HEK293T (cell line): ENCODE data around the gene ESRP2.

Experiments used
- ARNT ChIP-seq: fragments of 450-650 bp; IDR thresholded peaks from 2 replicates; pipeline ENCODE4 v1.6.1; 2017; ENCODE audit warnings: mild to moderate bottlenecking
- BHLHE40 ChIP-seq: fragments of 450-650 bp; IDR thresholded peaks from 2 replicates; pipeline ENCODE4 v1.6.1; 2016; ENCODE audit warnings: mild to moderate bottlenecking, moderate library complexity, borderline replicate concordance
- CTBP1 ChIP-seq: fragments of 450-650 bp; IDR thresholded peaks from 2 replicates; pipeline ENCODE4 v1.6.1; 2016; ENCODE audit warnings: borderline replicate concordance
- ELF4 ChIP-seq: fragments of 450-650 bp; IDR thresholded peaks from 2 replicates; pipeline ENCODE4 v1.6.1; 2017; ENCODE audit warnings: antibody characterized with exemption
- FOXK2 ChIP-seq: fragments of 450-650 bp; IDR thresholded peaks from 2 replicates; pipeline ENCODE4 v1.6.1; 2016; ENCODE audit warnings: mild to moderate bottlenecking
- FOXM1 ChIP-seq: fragments of 450-650 bp; IDR thresholded peaks from 2 replicates; pipeline ENCODE4 v1.6.1; 2017; ENCODE audit warnings: mild to moderate bottlenecking, borderline replicate concordance
- HDGF ChIP-seq: fragments of 450-650 bp; IDR thresholded peaks from 2 replicates; pipeline ENCODE4 v1.6.1; 2017; ENCODE audit warnings: antibody characterized with exemption, borderline replicate concordance
- LEF1 ChIP-seq: fragments of 450-650 bp; IDR thresholded peaks from 2 replicates; pipeline ENCODE4 v1.6.1; 2017; ENCODE audit warnings: mild to moderate bottlenecking, borderline replicate concordance
- NFRKB ChIP-seq: fragments of 450-650 bp; IDR thresholded peaks from 2 replicates; pipeline ENCODE4 v1.6.1; 2016; ENCODE audit warnings: mild to moderate bottlenecking, moderate library complexity
- PKNOX1 ChIP-seq: fragments of 450-650 bp; IDR thresholded peaks from 2 replicates; pipeline ENCODE4 v1.6.1; 2016
- SP1 ChIP-seq: fragments of 450-650 bp; IDR thresholded peaks from 2 replicates; pipeline ENCODE4 v1.6.1; 2017
- SUZ12 ChIP-seq: fragments of 450-650 bp; IDR thresholded peaks from 2 replicates; pipeline ENCODE4 v1.6.1; 2016; ENCODE audit warnings: mild to moderate bottlenecking
- TARDBP ChIP-seq: fragments of 450-650 bp; IDR thresholded peaks from 2 replicates; pipeline ENCODE4 v1.6.1; 2016
- ZNF384 ChIP-seq: fragments of 450-650 bp; IDR thresholded peaks from 2 replicates; pipeline ENCODE4 v1.6.1; 2016

GRCh38 chr16:68263559-68264127 lies 27.7 kb upstream of the ESRP2 start:
- TF ChIP-seq FOXM1 (no peak), FOXK2 (no peak), TARDBP (no peak), HDGF (no peak), LEF1 (no peak), ELF4 (no peak), NFRKB (no peak), BHLHE40 (no peak), CTBP1 (no peak), ZNF384 (no peak), SUZ12 (no peak), SP1 (no peak), PKNOX1 (no peak), ARNT (no peak)
